H1 (cell line): ENCODE measurements around the gene ST6GALNAC5. TPM values are rescaled to one million over a fixed set of nuclear protein-coding genes. Genes with fewer than 3 reads are reported as not detected.

ENCODE experiments used
- CTCF ChIA-PET: fragments of 300-600 bp; sonication (Branson Sonifier 250); formaldehyde crosslinking; loops from one replicate; lab custom pipeline; 2021; ENCODE audit not compliant: partially characterized antibody; lab: Charles Lee
- POLR2A ChIA-PET: fragments of 300-600 bp; sonication (Branson Sonifier 250); formaldehyde crosslinking; loops from one replicate; lab custom pipeline; 2021; ENCODE audit warnings: inconsistent platforms; ENCODE audit not compliant: partially characterized antibody; lab: Charles Lee
- DNase-seq, 2 experiments: peaks; one replicate each; pipeline versions ENCODE4 v3.0.0 to v3.0.0-alpha.2; 2010 to 2022; ENCODE audit warnings: low spot score in 2 of 2, low read depth in 1 of 2, mixed read lengths in 1 of 2
- FAIRE-seq: peaks from 2 replicates; lab custom pipeline; 2011; peaks lifted over from hg19 to GRCh38; lab: Jason Lieb, UNC
- H2AFZ ChIP-seq: 2 replicates; pipeline ENCODE4 v1.8.1; 2012; ENCODE audit warnings: low read length, inconsistent platforms
- H2AK5ac ChIP-seq: 2 replicates; pipeline ENCODE4 v1.6.1; 2013; ENCODE audit warnings: low read depth, low read length
- H2BK120ac ChIP-seq: replicated peaks from 2 replicates; pipeline ENCODE3; 2013; ENCODE audit warnings: low read depth, low read length, inconsistent platforms
- H2BK12ac ChIP-seq: 2 replicates; pipeline ENCODE4 v1.6.1; 2013; ENCODE audit warnings: low read depth, low read length
- H2BK15ac ChIP-seq: 2 replicates; pipeline ENCODE4 v1.6.1; 2013; ENCODE audit warnings: low read length
- H2BK20ac ChIP-seq: 2 replicates; pipeline ENCODE4 v1.6.1; 2013; ENCODE audit warnings: low read length
- H2BK5ac ChIP-seq: 2 replicates; pipeline ENCODE4 v1.6.1; 2013; ENCODE audit warnings: low read depth, low read length
- H3K14ac ChIP-seq: 2 replicates; pipeline ENCODE4 v1.6.1; 2013; ENCODE audit warnings: inconsistent platforms; ENCODE audit not compliant: insufficient read length
- H3K18ac ChIP-seq: 2 replicates; pipeline ENCODE4 v1.6.1; 2013; ENCODE audit warnings: low read length; ENCODE audit errors: extremely low read depth
- H3K23ac ChIP-seq: 2 replicates; pipeline ENCODE4 v1.6.1; 2013; ENCODE audit warnings: inconsistent platforms; ENCODE audit not compliant: insufficient read length
- H3K23me2 ChIP-seq: 2 replicates; pipeline ENCODE4 v1.6.1; 2013; ENCODE audit warnings: low read depth, low read length
- H3K27ac ChIP-seq: 2 replicates; pipeline ENCODE4 v1.6.1; 2011; ENCODE audit warnings: low read depth, low read length, inconsistent platforms
- H3K27me3 ChIP-seq, 4 experiments: replicated peaks in 1 of 4; 1 replicate in 1 of 4; 2 replicates in 3 of 4; pipeline versions ENCODE4 v1.6.1 to v1.8.1; 2011 to 2013; ENCODE audit warnings: low read length in 3 of 4, mild to moderate bottlenecking in 3 of 4, inconsistent platforms in 2 of 4, mixed read lengths in 2 of 4, moderate library complexity in 1 of 4; ENCODE audit not compliant: control insufficient read depth in 3 of 4, insufficient read depth in 3 of 4; ENCODE audit errors: extremely low read depth in 1 of 4
- H3K36me3 ChIP-seq, 4 experiments: 2 replicates each; pipeline versions ENCODE4 v1.6.1 to v1.8.1; 2011 to 2013; ENCODE audit warnings: mild to moderate bottlenecking in 4 of 4, low read length in 3 of 4, moderate library complexity in 2 of 4, control low read depth in 1 of 4, inconsistent platforms in 1 of 4; ENCODE audit not compliant: insufficient read depth in 4 of 4, control insufficient read depth in 2 of 4
- H3K4ac ChIP-seq: replicated peaks from 2 replicates; pipeline ENCODE3; 2013; ENCODE audit warnings: low read length, low read depth, mixed read lengths, inconsistent platforms; ENCODE audit not compliant: insufficient read length
- H3K4me1 ChIP-seq, 4 experiments: replicated peaks in 1 of 4; 1 replicate in 1 of 4; 2 replicates in 3 of 4; pipeline versions ENCODE4 v1.6.1 to v1.8.1; 2011 to 2013; ENCODE audit warnings: low read length in 3 of 4, inconsistent platforms in 2 of 4, mixed read lengths in 1 of 4; ENCODE audit not compliant: insufficient read depth in 4 of 4, control insufficient read depth in 3 of 4
- H3K4me2 ChIP-seq, 2 experiments: 2 replicates each; pipeline versions ENCODE4 v1.6.1 to v1.8.1; 2011 to 2013; ENCODE audit warnings: low read depth in 2 of 2, low read length in 2 of 2, control low read depth in 1 of 2, inconsistent platforms in 1 of 2, mild to moderate bottlenecking in 1 of 2; ENCODE audit not compliant: insufficient read depth in 1 of 2
- H3K4me3 ChIP-seq, 4 experiments: fragments of 200-600, 300-600 bp in 1 of 4; sonication (generic), shearing (Covaris generic), sonication (Bioruptor Twin) in 1 of 4; 2 replicates each; pipeline versions ENCODE4 v1.5.1 to v1.8.1; 2011 to 2016; ENCODE audit warnings: low read length in 4 of 4, low read depth in 3 of 4, control low read depth in 2 of 4, inconsistent platforms in 2 of 4, mild to moderate bottlenecking in 2 of 4, mixed read lengths in 1 of 4, moderate library complexity in 1 of 4; ENCODE audit not compliant: insufficient read depth in 2 of 4; ENCODE audit errors: extremely low read depth in 1 of 4
- H3K56ac ChIP-seq: replicated peaks from 2 replicates; pipeline ENCODE3; 2013; ENCODE audit warnings: low read depth, mild to moderate bottlenecking, mixed read lengths, low read length, inconsistent platforms; ENCODE audit not compliant: insufficient read length
- H3K79me1 ChIP-seq: 2 replicates; pipeline ENCODE4 v1.6.1; 2013; ENCODE audit warnings: low read depth, low read length, control low read depth
- H3K79me2 ChIP-seq, 2 experiments: 2 replicates each; pipeline versions ENCODE4 v1.6.1 to v1.8.1; 2012 to 2013; ENCODE audit warnings: low read length in 2 of 2, mild to moderate bottlenecking in 2 of 2, inconsistent platforms in 1 of 2; ENCODE audit not compliant: insufficient read depth in 2 of 2, control insufficient read depth in 1 of 2
- H3K9ac ChIP-seq, 4 experiments: replicated peaks in 1 of 4; 1 replicate in 1 of 4; 2 replicates in 3 of 4; pipeline versions ENCODE4 v1.6.1 to v1.8.1; 2011 to 2013; ENCODE audit warnings: low read depth in 3 of 4, low read length in 3 of 4, control low read depth in 2 of 4, mild to moderate bottlenecking in 2 of 4, moderate library complexity in 2 of 4, inconsistent platforms in 1 of 4; ENCODE audit errors: extremely low read depth in 1 of 4
- H3K9me3 ChIP-seq, 2 experiments: 2 replicates each; pipeline versions ENCODE4 v1.6.1 to v1.8.1; 2012 to 2013; ENCODE audit warnings: mild to moderate bottlenecking in 2 of 2, moderate library complexity in 2 of 2, control low read depth in 1 of 2, inconsistent platforms in 1 of 2, low read depth in 1 of 2, low read length in 1 of 2, mixed read lengths in 1 of 2; ENCODE audit not compliant: insufficient read depth in 2 of 2
- H4K20me1 ChIP-seq, 2 experiments: replicated peaks in 1 of 2; 2 replicates each; pipeline versions ENCODE3 to v1.8.1; 2011 to 2013; ENCODE audit warnings: inconsistent platforms in 2 of 2, low read length in 2 of 2, mild to moderate bottlenecking in 1 of 2; ENCODE audit not compliant: insufficient read depth in 2 of 2, control insufficient read depth in 1 of 2
- H4K5ac ChIP-seq: 2 replicates; pipeline ENCODE4 v1.6.1; 2013; ENCODE audit warnings: low read length, low read depth, mixed read lengths, inconsistent platforms; ENCODE audit not compliant: insufficient read length
- H4K8ac ChIP-seq: 2 replicates; pipeline ENCODE4 v1.8.0; 2013; ENCODE audit warnings: mild to moderate bottlenecking, moderate library complexity, low read length, inconsistent platforms; ENCODE audit not compliant: insufficient read depth; ENCODE audit errors: extremely low read depth
- H4K91ac ChIP-seq: replicated peaks from 2 replicates; pipeline ENCODE3; 2013; ENCODE audit warnings: low read length, mixed read lengths, inconsistent platforms; ENCODE audit not compliant: insufficient read length
- BACH1 ChIP-seq: IDR thresholded peaks from 2 replicates; pipeline ENCODE4 v1.6.1; 2012; ENCODE audit warnings: low read length, improper control_type of control experiment
- BRCA1 ChIP-seq: IDR thresholded peaks from 2 replicates; pipeline ENCODE4 v1.6.1; 2012; ENCODE audit warnings: low read depth, low read length, improper control_type of control experiment
- CHD2 ChIP-seq: IDR thresholded peaks from 2 replicates; pipeline ENCODE4 v1.6.1; 2012; ENCODE audit warnings: low read length, improper control_type of control experiment
- EGR1 ChIP-seq: IDR thresholded peaks from 2 replicates; pipeline ENCODE4 v1.6.1; 2011; ENCODE audit warnings: low read depth, low read length, borderline replicate concordance
- FOSL1 ChIP-seq: IDR thresholded peaks from 2 replicates; pipeline ENCODE4 v1.6.1; 2011; ENCODE audit warnings: mild to moderate bottlenecking, low read depth, low read length, moderate library complexity; ENCODE audit not compliant: insufficient read depth
- JUN ChIP-seq: IDR thresholded peaks from 2 replicates; pipeline ENCODE4 v1.6.1; 2011; ENCODE audit warnings: low read depth, mild to moderate bottlenecking, improper control_type of control experiment, low read length
- JUND ChIP-seq: IDR thresholded peaks from 2 replicates; pipeline ENCODE4 v1.6.1; 2011; ENCODE audit warnings: mild to moderate bottlenecking, improper control_type of control experiment, low read length
- KDM1A ChIP-seq: fragments of 200-600, 300-600 bp; sonication (generic); IDR thresholded peaks from 2 replicates; pipeline ENCODE4 v1.7.1; 2016; ENCODE audit warnings: mild to moderate bottlenecking, low read length, borderline replicate concordance
- KDM4A ChIP-seq: IDR thresholded peaks from one replicate; pipeline ENCODE4 v1.7.1; 2012; ENCODE audit warnings: low read depth, mild to moderate bottlenecking, moderate library complexity, low read length, inconsistent platforms; ENCODE audit not compliant: severe bottlenecking
- KDM5A ChIP-seq: fragments of 200-600 bp; IDR thresholded peaks from 2 replicates; pipeline ENCODE4 v1.7.1; 2012; ENCODE audit warnings: mild to moderate bottlenecking, low read length, inconsistent platforms, mixed read lengths
- MAX ChIP-seq: IDR thresholded peaks from 2 replicates; pipeline ENCODE4 v1.6.1; 2012; ENCODE audit warnings: inconsistent platforms
- NRF1 ChIP-seq: IDR thresholded peaks from 2 replicates; pipeline ENCODE4 v1.6.1; 2011; ENCODE audit warnings: mild to moderate bottlenecking, low read depth, low read length, improper control_type of control experiment
- POU5F1 ChIP-seq: IDR thresholded peaks from 2 replicates; pipeline ENCODE4 v1.6.1; 2011; ENCODE audit warnings: low read depth, mild to moderate bottlenecking, low read length, moderate library complexity
- SP4 ChIP-seq: IDR thresholded peaks from 2 replicates; pipeline ENCODE4 v1.6.1; 2012; ENCODE audit warnings: low read length, inconsistent platforms
- USF2 ChIP-seq: IDR thresholded peaks from 2 replicates; pipeline ENCODE4 v1.6.1; 2011; ENCODE audit warnings: low read length, improper control_type of control experiment
- WGBS, 2 experiments: shearing (Covaris generic) in 1 of 2; methylation state at CpG; one replicate each; pipeline versions ENCODE4 v1.1.6 to v1.1.7; 2013 to 2015; ENCODE audit warnings: low lambda C conversion rate in 2 of 2, mixed read lengths in 2 of 2, inconsistent platforms in 1 of 2, low coverage in 1 of 2, missing lambda C conversion rate in 1 of 2; ENCODE audit not compliant: insufficient replicate concordance in 2 of 2, insufficient coverage in 1 of 2, insufficient read length in 1 of 2; ENCODE audit errors: extremely low coverage in 1 of 2, missing lambda C conversion rate in 1 of 2; 5-methylcytosine and 5-hydroxymethylcytosine counted together
- polyA plus RNA-seq, 7 experiments: library from polyadenylated mRNA; depleted of rRNA in 3 of 7; stranded (reverse) in 5 of 7; unstranded in 2 of 7; fragments of >200 nt in 5 of 7; fragments of 200-250 nt in 2 of 7; gene quantifications; 1 replicate in 5 of 7; 2 replicates in 1 of 7; 4 replicates in 1 of 7; pipeline versions ENCODE4 v1.2.1 to v1.2.3, GENCODE V29; 2011 to 2013; ENCODE audit warnings: missing spikeins in 2 of 7, mixed read lengths in 2 of 7
- total RNA-seq: library from RNA; stranded (reverse); fragmentation: NEBNext Ultra II Directional; extraction: Animal tissue kit (Norgen Biotek cat#: 25700); gene quantifications from 2 replicates; pipeline ENCODE4 v1.2.1, GENCODE V29; 2021

Gene ST6GALNAC5
- total and polyA plus RNA-seq, 2 of the 8 experiments (the other 6 are each of a cell fraction or from before 2014, with no cell fraction given): 6.2 to 7.3 TPM

- no peak overlapping the region for H3K4ac ChIP-seq
- no peak overlapping the region for H4K91ac ChIP-seq
- FAIRE-seq (no peak), DNase-seq (no peak)
- H3K27ac ChIP-seq: no peak overlapping the region
- H2BK20ac ChIP-seq: no peak overlapping the region
- H3K4me2 ChIP-seq: no peak overlapping the region
- no peak overlapping the region for H2BK12ac ChIP-seq
- H3K4me3 ChIP-seq: no peak overlapping the region
- 89% methylated on average over 2 of the region's 2 CpGs; no CpG with 5 or more reads in 1 of the 2 experiments for WGBS, 2 experiments
- H3K18ac ChIP-seq: no peak overlapping the region
- peaks cover 0 to 1% (median 0%) of the 10 kb centered on the region in 4 experiments; a peak in 1 of 7 replicates for H3K27me3 ChIP-seq
- no peaks in the 10 kb centered on the region for H3K23me2 ChIP-seq
- H3K4me1 ChIP-seq: no peaks in the 10 kb centered on the region
- no peak overlapping the region for H2BK120ac ChIP-seq
- H2AFZ ChIP-seq: no peak overlapping the region
- CTCF ChIA-PET: interaction anchor here (0.6 kb wide), 1 partner anchor 1771 kb away, joined by 4 read pairs; no protein-coding TSS in a partner anchor
- no peak overlapping the region for H2AK5ac ChIP-seq
- H3K14ac ChIP-seq: no peak overlapping the region
- H4K20me1 ChIP-seq: no peaks in the 10 kb centered on the region
- H3K79me2 ChIP-seq: no peaks in the 10 kb centered on the region
- no peak overlapping the region for H2BK5ac ChIP-seq
- H3K9me3 ChIP-seq: 0 out of 4 replicates have a peak, but pooled peaks cover 0 to 2% of the 10 kb centered on the region in 2 experiments
- POLR2A ChIA-PET: no interaction called here
- H3K9ac ChIP-seq: no peak overlapping the region
- no peaks in the 10 kb centered on the region for H3K36me3 ChIP-seq
- H3K79me1 ChIP-seq: no peaks in the 10 kb centered on the region
- H4K5ac ChIP-seq: no peak overlapping the region
- no peak overlapping the region for H3K56ac ChIP-seq
- no peak overlapping the region for H4K8ac ChIP-seq
- no peak overlapping the region for H2BK15ac ChIP-seq
- no peak overlapping the region for H3K23ac ChIP-seq
- TF ChIP-seq CHD2 (no peak), SP4 (no peak), NRF1 (no peak), FOSL1 (no peak), BRCA1 (no peak), JUN (no peak), KDM5A (no peak), KDM4A (no peak), USF2 (no peak), EGR1 (no peak), POU5F1 (no peak), JUND (no peak), BACH1 (no peak), KDM1A (no peak), MAX (no peak)
Measured at GRCh38 chr1:77036560-77036959, 169.3 kb downstream of the ST6GALNAC5 start.
